Endothelial cell (in vitro differentiated cells): Measurements from ENCODE around the gene PNO1. TPM values are rescaled to one million over a fixed set of nuclear protein-coding genes. Genes with fewer than 3 reads are reported as not detected.

Experiments used
- DNase-seq: peaks from one replicate; pipeline ENCODE4 v3.0.0; 2021; ENCODE audit warnings: low spot score
- H3K27ac Mint-ChIP-seq: one replicate; pipeline ENCODE4 v1.8.0; 2021; ENCODE audit warnings: mixed read lengths, inconsistent platforms; ENCODE audit not compliant: unreplicated experiment
- H3K27me3 Mint-ChIP-seq: one replicate; pipeline ENCODE4 v1.8.0; 2021; ENCODE audit warnings: mild to moderate bottlenecking, moderate library complexity, mixed read lengths, inconsistent platforms; ENCODE audit not compliant: unreplicated experiment
- H3K36me3 Mint-ChIP-seq: one replicate; pipeline ENCODE4 v1.8.0; 2021; ENCODE audit warnings: mild to moderate bottlenecking, low read depth, mixed read lengths, inconsistent platforms; ENCODE audit not compliant: unreplicated experiment
- H3K4me1 Mint-ChIP-seq: one replicate; pipeline ENCODE4 v1.8.0; 2021; ENCODE audit warnings: mild to moderate bottlenecking, mixed read lengths, inconsistent platforms; ENCODE audit not compliant: unreplicated experiment
- H3K4me3 Mint-ChIP-seq: one replicate; pipeline ENCODE4 v1.8.0; 2021; ENCODE audit warnings: mild to moderate bottlenecking, mixed read lengths, inconsistent platforms; ENCODE audit not compliant: unreplicated experiment
- H3K9me3 Mint-ChIP-seq: one replicate; pipeline ENCODE4 v1.8.0; 2021; ENCODE audit warnings: mixed read lengths, inconsistent platforms; ENCODE audit not compliant: unreplicated experiment
- total RNA-seq: library from RNA; stranded (reverse); fragmentation: NEBNext Ultra II Directional; extraction: Animal tissue kit (Norgen Biotek cat#: 25700); gene quantifications from one replicate; pipeline ENCODE4 v1.2.1, GENCODE V29; 2021; ENCODE audit not compliant: unreplicated experiment
- TF ChIP-seq, protein P1 (sequence below): fragments of 200-600 bp; sonication (generic); IDR thresholded peaks from one replicate; pipeline ENCODE4 v1.5.0; 2021; ENCODE audit warnings: antibody characterized with exemption; ENCODE audit not compliant: unreplicated experiment

PNO1 gene
- total RNA-seq, 1 donor from 2014 or later: 11.4 TPM

DNA sequence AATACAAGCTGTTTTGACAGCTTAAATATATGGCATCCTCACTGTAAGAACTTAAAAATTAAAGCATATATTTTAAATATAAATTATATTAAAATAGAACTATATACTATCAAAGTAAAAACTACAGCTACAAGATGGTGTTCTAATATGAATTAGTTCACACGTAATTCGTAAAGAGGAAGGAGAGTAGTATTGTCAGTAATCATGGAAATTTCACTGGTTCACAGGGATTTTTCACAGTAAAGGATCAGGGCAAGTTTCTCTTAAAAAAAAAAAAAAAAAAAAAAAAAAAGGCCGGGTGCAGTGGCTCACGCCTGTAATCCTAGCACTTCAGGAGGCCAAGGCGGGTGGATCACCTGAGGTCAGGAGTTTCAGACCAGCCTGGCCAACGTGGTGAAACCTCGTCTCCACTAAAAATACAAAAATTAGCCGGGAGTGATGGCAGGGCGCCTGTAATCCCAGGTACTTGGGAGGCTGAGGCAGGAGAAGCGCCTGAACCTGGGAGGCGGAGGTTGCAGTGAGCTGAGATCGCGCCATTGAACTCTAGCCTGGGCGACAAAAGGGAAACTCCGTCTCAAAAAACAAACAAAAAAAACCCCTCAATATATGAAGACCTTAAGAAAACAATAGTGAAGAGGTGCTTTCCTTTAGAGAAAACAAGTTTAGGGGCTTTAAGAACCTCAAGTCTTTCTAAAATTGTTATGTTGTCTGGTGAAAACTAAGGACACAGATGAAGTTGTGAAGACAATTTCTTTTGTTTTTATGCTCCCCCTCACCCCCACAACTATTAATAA is 32.5 kb downstream of the PNO1 start:
- no peaks in the 10 kb centered on the region for H3K9me3 Mint-ChIP-seq
- H3K4me1 Mint-ChIP-seq: peaks cover 23% of the 10 kb centered on the region
- TF ChIP-seq, protein P1, sequence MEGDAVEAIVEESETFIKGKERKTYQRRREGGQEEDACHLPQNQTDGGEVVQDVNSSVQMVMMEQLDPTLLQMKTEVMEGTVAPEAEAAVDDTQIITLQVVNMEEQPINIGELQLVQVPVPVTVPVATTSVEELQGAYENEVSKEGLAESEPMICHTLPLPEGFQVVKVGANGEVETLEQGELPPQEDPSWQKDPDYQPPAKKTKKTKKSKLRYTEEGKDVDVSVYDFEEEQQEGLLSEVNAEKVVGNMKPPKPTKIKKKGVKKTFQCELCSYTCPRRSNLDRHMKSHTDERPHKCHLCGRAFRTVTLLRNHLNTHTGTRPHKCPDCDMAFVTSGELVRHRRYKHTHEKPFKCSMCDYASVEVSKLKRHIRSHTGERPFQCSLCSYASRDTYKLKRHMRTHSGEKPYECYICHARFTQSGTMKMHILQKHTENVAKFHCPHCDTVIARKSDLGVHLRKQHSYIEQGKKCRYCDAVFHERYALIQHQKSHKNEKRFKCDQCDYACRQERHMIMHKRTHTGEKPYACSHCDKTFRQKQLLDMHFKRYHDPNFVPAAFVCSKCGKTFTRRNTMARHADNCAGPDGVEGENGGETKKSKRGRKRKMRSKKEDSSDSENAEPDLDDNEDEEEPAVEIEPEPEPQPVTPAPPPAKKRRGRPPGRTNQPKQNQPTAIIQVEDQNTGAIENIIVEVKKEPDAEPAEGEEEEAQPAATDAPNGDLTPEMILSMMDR: no peak
- H3K36me3 Mint-ChIP-seq: no peaks in the 10 kb centered on the region
- no peaks in the 10 kb centered on the region for H3K27me3 Mint-ChIP-seq
- H3K27ac Mint-ChIP-seq: peak overlapping the region; percentile 81
- no peak for DNase-seq
- H3K4me3 Mint-ChIP-seq: no peak overlapping the region

DNA sequence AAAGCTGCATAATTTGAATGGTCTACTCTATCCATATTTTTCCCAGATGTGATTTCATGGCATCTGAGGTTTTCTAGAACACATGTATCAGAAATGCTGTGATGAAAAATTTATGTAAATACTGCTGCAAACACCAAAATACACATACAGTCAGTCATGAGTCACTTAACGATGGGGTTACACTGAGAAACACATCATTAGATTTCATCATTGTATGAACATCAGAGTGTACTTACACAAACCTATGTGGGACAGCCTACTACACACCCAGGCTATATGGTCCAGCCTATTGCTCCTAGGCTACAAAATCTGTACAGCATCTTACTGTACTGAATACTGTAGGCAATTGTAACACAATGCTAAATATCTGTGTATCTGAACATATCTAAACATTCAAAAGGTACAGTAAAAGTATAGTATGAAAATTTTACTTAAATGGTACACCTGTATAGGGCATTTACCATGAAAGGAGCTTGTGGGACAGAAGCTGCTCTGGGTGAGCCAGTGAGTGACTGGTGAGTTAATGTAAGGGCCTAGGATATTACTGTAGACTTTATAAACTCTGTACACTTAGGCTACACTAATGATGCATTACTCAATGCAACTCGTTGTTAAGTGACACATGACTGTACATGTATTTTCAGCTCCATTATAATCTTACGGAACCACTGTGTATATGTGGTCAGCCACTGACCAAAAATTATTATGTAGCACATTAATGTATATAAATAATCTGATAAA is 33.5 kb downstream of the PNO1 start:
- TF ChIP-seq, protein P1: no peak
- no peak for DNase-seq
- no peak overlapping the region for H3K27ac Mint-ChIP-seq

DNA sequence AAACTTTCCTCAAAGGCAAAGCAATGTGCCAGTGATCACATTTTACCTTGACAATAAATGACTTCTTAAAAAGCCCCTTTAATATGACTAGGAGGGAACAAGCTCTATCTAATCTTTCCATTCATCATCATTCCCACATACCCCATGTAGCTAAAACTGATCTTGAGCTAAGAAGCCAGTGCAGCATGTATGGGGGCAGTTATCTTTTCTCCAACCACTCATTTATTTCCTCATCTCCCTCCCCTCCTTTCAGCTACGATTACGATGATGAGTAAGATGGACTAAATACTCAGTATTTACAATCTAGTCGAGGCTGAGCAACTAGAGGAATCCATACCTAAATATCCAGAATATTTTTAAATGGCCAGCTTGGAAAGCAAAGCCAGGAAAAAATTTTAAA is 35.5 kb downstream of the PNO1 start:
- Mint-ChIP-seq H3K27me3 (no peaks in the 10 kb centered on the region), H3K4me1 (peaks cover 23% of the 10 kb centered on the region), H3K4me3 (no peak overlapping the region), H3K36me3 (no peaks in the 10 kb centered on the region), H3K27ac (no peak overlapping the region), H3K9me3 (no peaks in the 10 kb centered on the region)
- TF ChIP-seq, protein P1: no peak
- no peak for DNase-seq

More for the DNA sequence above, 33.5 kb downstream of the PNO1 start:
- peaks cover 23% of the 10 kb centered on the region for H3K4me1 Mint-ChIP-seq
- no peaks in the 10 kb centered on the region for H3K27me3 Mint-ChIP-seq
- H3K9me3 Mint-ChIP-seq: no peaks in the 10 kb centered on the region
- no peaks in the 10 kb centered on the region for H3K36me3 Mint-ChIP-seq
- no peak overlapping the region for H3K4me3 Mint-ChIP-seq

DNA sequence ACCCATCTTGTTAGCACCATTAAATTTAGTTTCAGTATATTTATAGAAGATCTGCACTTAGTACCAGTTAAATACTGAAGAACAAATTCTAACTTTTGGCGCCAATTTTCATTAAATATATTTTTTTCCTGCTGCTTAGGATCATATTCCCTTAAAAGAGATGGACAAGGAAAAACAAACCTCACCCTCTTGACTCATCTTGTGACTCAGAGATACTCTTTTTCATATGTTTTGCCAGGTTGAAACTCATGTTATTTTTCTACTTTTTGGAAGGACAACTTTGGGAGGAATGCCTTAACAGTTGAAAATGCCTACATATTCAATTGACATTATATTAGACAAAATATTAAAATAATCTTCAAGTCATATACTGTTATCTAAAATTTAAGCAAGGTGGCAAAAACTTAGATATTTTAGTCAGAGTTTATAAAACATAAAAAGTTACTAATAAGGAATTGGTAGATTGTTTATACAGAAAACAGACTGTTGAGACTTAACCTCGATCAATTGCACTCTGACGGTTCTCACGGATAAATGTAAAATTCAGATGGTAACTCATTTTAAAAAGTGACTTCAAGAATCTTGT is 36.2 kb downstream of the PNO1 start:
- no peaks in the 10 kb centered on the region for H3K27me3 Mint-ChIP-seq

More for the DNA sequence above, 36.2 kb downstream of the PNO1 start:
- no peaks in the 10 kb centered on the region for H3K36me3 Mint-ChIP-seq
- no peak overlapping the region for H3K4me3 Mint-ChIP-seq
- H3K4me1 Mint-ChIP-seq: peaks cover 23% of the 10 kb centered on the region
- no peak overlapping the region for H3K27ac Mint-ChIP-seq
- TF ChIP-seq, protein P1: no peak
- H3K9me3 Mint-ChIP-seq: no peaks in the 10 kb centered on the region
- DNase-seq: no peak
